GM19023 (cell line): ENCODE measurements around the gene NEK10.
A peak's percentile ranks its signal among the peaks of the same experiment; 100 is the strongest.
"Not testable (repeated sequence)": the region's sequence is repeated elsewhere in the genome, so short reads cannot be mapped to it uniquely, and the experiment has no call there.

ENCODE experiments used
- ATAC-seq: cut with Tn5 transposase; IDR thresholded peaks from one replicate; pipeline ENCODE4 v1.9.1; 2021; ENCODE audit warnings: mild to moderate bottlenecking, moderate library complexity; ENCODE audit not compliant: unreplicated experiment

NEK10 gene

GRCh38 chr3:27368831-27369607 lies at the start of gene NEK10:
TSS of gene NEK10 (minus strand) at chr3:27369383. CDS start at chr3:27352882, 16,501 bp downstream.
- peak; percentile 100 for ATAC-seq

GRCh38 chr3:27415202-27415601 lies 46.0 kb upstream of the NEK10 start:
- no peak for ATAC-seq

- peak; percentile 89 for ATAC-seq
These were observed 23.9 kb upstream of the NEK10 start for GRCh38 chr3:27392950-27393679.

GRCh38 chr3:27392414-27392813 lies 23.2 kb upstream of the NEK10 start:
- not testable (repeated sequence) for ATAC-seq

GRCh38 chr3:27391796-27392195 lies 22.6 kb upstream of the NEK10 start:
- no peak for ATAC-seq

GRCh38 chr3:27387625-27388024 lies 18.4 kb upstream of the NEK10 start:
- no peak for ATAC-seq

- no peak for ATAC-seq
These were observed 16.3 kb upstream of the NEK10 start for GRCh38 chr3:27385504-27385903.

- ATAC-seq = no peak
These were observed 15.0 kb upstream of the NEK10 start for GRCh38 chr3:27384191-27384590.

- ATAC-seq = no peak
These were observed 11.5 kb upstream of the NEK10 start for GRCh38 chr3:27380433-27381357.

- ATAC-seq = no peak
These were observed 9.1 kb upstream of the NEK10 start for GRCh38 chr3:27378331-27378730.

- no peak for ATAC-seq
These were observed 7.1 kb upstream of the NEK10 start for GRCh38 chr3:27376109-27376772.

- no peak for ATAC-seq
These were observed 3.1 kb downstream of the NEK10 start for GRCh38 chr3:27366062-27366591.

- ATAC-seq = no peak
These were observed 8.8 kb downstream of the NEK10 start for GRCh38 chr3:27360113-27361078.

GRCh38 chr3:27358372-27358771 lies 10.8 kb downstream of the NEK10 start:
- ATAC-seq = no peak

GRCh38 chr3:27357665-27358258 lies 11.4 kb downstream of the NEK10 start:
- peak; percentile 95 for ATAC-seq

- no peak for ATAC-seq
These were observed 12.2 kb downstream of the NEK10 start for GRCh38 chr3:27356976-27357375.

- ATAC-seq = no peak
These were observed 14.5 kb downstream of the NEK10 start for GRCh38 chr3:27354588-27355203.

GRCh38 chr3:27354161-27354560 lies 15.0 kb downstream of the NEK10 start:
- no peak for ATAC-seq
